ENCODE data around the gene MEIKIN.

The MEIKIN gene

GRCh38 chr5:131786900-131787692 is 158.4 kb downstream of the MEIKIN start:
- Histone ChIP-seq H3K4me1 (ENCODE audit: low read length) (no peaks in the 10 kb centered on the region), H3K36me3 (replicated peaks; ENCODE audit: low read depth, low read length) (no peaks in the 10 kb centered on the region), H3K9ac (ENCODE audit: low read length) (no peak overlapping the region), H4K20me1 (ENCODE audit: insufficient read depth, low read length) (peaks cover 71% of the 10 kb centered on the region), H3K9me3 (ENCODE audit: insufficient read depth, low read length) (no peaks in the 10 kb centered on the region), H2AFZ (ENCODE audit: low read depth, low read length) (no peak overlapping the region), H3K27ac (ENCODE audit: low read length) (no peak overlapping the region), H3K27me3 (ENCODE audit: low read depth, low read length) (no peaks in the 10 kb centered on the region), H3K79me2 (ENCODE audit: low read length) (peaks cover 88% of the 10 kb centered on the region), H3K4me3 (ENCODE audit: low read length) (no peak overlapping the region), H3K4me2 (ENCODE audit: low read length) (no peak overlapping the region)
- TF ChIP-seq EZH2phosphoT487 (IDR thresholded peaks at IDR 0.05; ENCODE audit: low read depth) (no peak), CTCF (IDR thresholded peaks at IDR 0.05; ENCODE audit: low read depth, low read length) (no peak)

- Histone ChIP-seq H4K20me1 (ENCODE audit: insufficient read depth, low read length) (peaks cover 61% of the 10 kb centered on the region), H3K27me3 (ENCODE audit: low read depth, low read length) (no peaks in the 10 kb centered on the region), H3K4me2 (ENCODE audit: low read length) (no peak overlapping the region), H3K9ac (ENCODE audit: low read length) (no peak overlapping the region), H3K4me1 (ENCODE audit: low read length) (no peaks in the 10 kb centered on the region), H3K27ac (ENCODE audit: low read length) (no peak overlapping the region), H3K4me3 (ENCODE audit: low read length) (no peak overlapping the region), H3K9me3 (ENCODE audit: insufficient read depth, low read length) (no peaks in the 10 kb centered on the region), H3K36me3 (replicated peaks; ENCODE audit: low read depth, low read length) (no peaks in the 10 kb centered on the region), H3K79me2 (ENCODE audit: low read length) (peaks cover 90% of the 10 kb centered on the region), H2AFZ (ENCODE audit: low read depth, low read length) (no peak overlapping the region)
- TF ChIP-seq EZH2phosphoT487 (IDR thresholded peaks at IDR 0.05; ENCODE audit: low read depth) (no peak), CTCF (IDR thresholded peaks at IDR 0.05; ENCODE audit: low read depth, low read length) (no peak)
These were observed 159.4 kb downstream of the MEIKIN start for GRCh38 chr5:131786036-131786435.

GRCh38 chr5:131783874-131784273 is 161.6 kb downstream of the MEIKIN start:
- H3K4me2 ChIP-seq (ENCODE audit: low read length) = no peak overlapping the region
- H3K4me1 ChIP-seq (ENCODE audit: low read length) = no peaks in the 10 kb centered on the region
- no peak overlapping the region for H3K4me3 ChIP-seq (ENCODE audit: low read length)
- no peaks in the 10 kb centered on the region for H3K36me3 ChIP-seq (replicated peaks; ENCODE audit: low read depth, low read length)
- no peaks in the 10 kb centered on the region for H3K27me3 ChIP-seq (ENCODE audit: low read depth, low read length)
- peaks cover 50% of the 10 kb centered on the region for H4K20me1 ChIP-seq (ENCODE audit: insufficient read depth, low read length)
- no peaks in the 10 kb centered on the region for H3K9me3 ChIP-seq (ENCODE audit: insufficient read depth, low read length)
- H3K9ac ChIP-seq (ENCODE audit: low read length) = no peak overlapping the region
- H3K27ac ChIP-seq (ENCODE audit: low read length) = no peak overlapping the region
- no peak overlapping the region for H2AFZ ChIP-seq (ENCODE audit: low read depth, low read length)
- H3K79me2 ChIP-seq (ENCODE audit: low read length) = peaks cover 81% of the 10 kb centered on the region
- no peak for TF ChIP-seq CTCF (IDR thresholded peaks at IDR 0.05; ENCODE audit: low read depth, low read length)
- TF ChIP-seq EZH2phosphoT487 (IDR thresholded peaks at IDR 0.05; ENCODE audit: low read depth) = no peak

- peaks cover 77% of the 10 kb centered on the region for H3K79me2 ChIP-seq (ENCODE audit: low read length)
- H3K4me2 ChIP-seq (ENCODE audit: low read length) = no peak overlapping the region
- no peaks in the 10 kb centered on the region for H3K4me1 ChIP-seq (ENCODE audit: low read length)
- no peak overlapping the region for H2AFZ ChIP-seq (ENCODE audit: low read depth, low read length)
- no peak for TF ChIP-seq EZH2phosphoT487 (IDR thresholded peaks at IDR 0.05; ENCODE audit: low read depth)
- no peak for TF ChIP-seq CTCF (IDR thresholded peaks at IDR 0.05; ENCODE audit: low read depth, low read length)
- H3K27ac ChIP-seq (ENCODE audit: low read length) = no peak overlapping the region
- H4K20me1 ChIP-seq (ENCODE audit: insufficient read depth, low read length) = peaks cover 48% of the 10 kb centered on the region
- no peaks in the 10 kb centered on the region for H3K36me3 ChIP-seq (replicated peaks; ENCODE audit: low read depth, low read length)
- H3K9me3 ChIP-seq (ENCODE audit: insufficient read depth, low read length) = no peaks in the 10 kb centered on the region
- H3K27me3 ChIP-seq (ENCODE audit: low read depth, low read length) = no peaks in the 10 kb centered on the region
- no peak overlapping the region for H3K4me3 ChIP-seq (ENCODE audit: low read length)
- H3K9ac ChIP-seq (ENCODE audit: low read length) = no peak overlapping the region
These were observed 162.1 kb downstream of the MEIKIN start for GRCh38 chr5:131783357-131783756.
